NCI-H1436 (cell line): ENCODE data around the gene SACM1L.
"Not testable (repeated sequence)": the region's sequence is repeated elsewhere in the genome, so short reads cannot be mapped to it uniquely, and the experiment has no call there.

ENCODE experiments used
- DNase-seq: peaks from one replicate; lab custom pipeline; 2025; lab: John Stamatoyannopoulos, UW

SACM1L gene

GRCh38 chr3:45742461-45743089 lies 53.4 kb downstream of the SACM1L start:
- no peak for DNase-seq

- no peak for DNase-seq
These were observed 57.1 kb downstream of the SACM1L start for GRCh38 chr3:45746165-45746776.

GRCh38 chr3:45746777-45747622 lies 57.8 kb downstream of the SACM1L start:
- no peak for DNase-seq

- DNase-seq, result no peak
These were observed 58.9 kb downstream of the SACM1L start for GRCh38 chr3:45748068-45748467.

- not testable (repeated sequence) for DNase-seq
These were observed 59.9 kb downstream of the SACM1L start for GRCh38 chr3:45749036-45749600.

GRCh38 chr3:45749880-45750279 lies 60.7 kb downstream of the SACM1L start:
- DNase-seq, result no peak

- no peak for DNase-seq
These were observed 62.5 kb downstream of the SACM1L start for GRCh38 chr3:45751537-45752242.

GRCh38 chr3:45753095-45753494 lies 63.9 kb downstream of the SACM1L start:
- DNase-seq, result no peak

- no peak for DNase-seq
These were observed 65.3 kb downstream of the SACM1L start for GRCh38 chr3:45754461-45754860.

- no peak for DNase-seq
These were observed 66.9 kb downstream of the SACM1L start for GRCh38 chr3:45756055-45756454.

- not testable (repeated sequence) for DNase-seq
These were observed 67.9 kb downstream of the SACM1L start for GRCh38 chr3:45757141-45757540.

- no peak for DNase-seq
These were observed 69.7 kb downstream of the SACM1L start for GRCh38 chr3:45758871-45759270.

GRCh38 chr3:45759851-45760250 lies 70.7 kb downstream of the SACM1L start:
- DNase-seq, result no peak

- peak; percentile 6 for DNase-seq
These were observed 71.9 kb downstream of the SACM1L start for GRCh38 chr3:45760878-45761711.

- no peak for DNase-seq
These were observed 72.6 kb downstream of the SACM1L start for GRCh38 chr3:45761831-45762230.

GRCh38 chr3:45762647-45763302 lies 73.6 kb downstream of the SACM1L start:
- DNase-seq, result no peak

GRCh38 chr3:45763303-45763675 lies 74.1 kb downstream of the SACM1L start:
- DNase-seq, result no peak

GRCh38 chr3:45765266-45765851 lies 76.2 kb downstream of the SACM1L start:
- no peak for DNase-seq

- DNase-seq, result no peak
These were observed 76.8 kb downstream of the SACM1L start for GRCh38 chr3:45765958-45766357.

- DNase-seq, result no peak
These were observed 82.1 kb downstream of the SACM1L start for GRCh38 chr3:45771166-45771775.
